Measurements from ENCODE around the gene IRF2BP1. TPM values are rescaled to one million over a fixed set of nuclear protein-coding genes. Genes with fewer than 3 reads are reported as not detected.

Gene IRF2BP1
- total RNA-seq (2022; extraction: Qiagen RNA extraction) = 23.0 to 37.6 TPM (median 37.2 TPM) in 5 replicates

DNA sequence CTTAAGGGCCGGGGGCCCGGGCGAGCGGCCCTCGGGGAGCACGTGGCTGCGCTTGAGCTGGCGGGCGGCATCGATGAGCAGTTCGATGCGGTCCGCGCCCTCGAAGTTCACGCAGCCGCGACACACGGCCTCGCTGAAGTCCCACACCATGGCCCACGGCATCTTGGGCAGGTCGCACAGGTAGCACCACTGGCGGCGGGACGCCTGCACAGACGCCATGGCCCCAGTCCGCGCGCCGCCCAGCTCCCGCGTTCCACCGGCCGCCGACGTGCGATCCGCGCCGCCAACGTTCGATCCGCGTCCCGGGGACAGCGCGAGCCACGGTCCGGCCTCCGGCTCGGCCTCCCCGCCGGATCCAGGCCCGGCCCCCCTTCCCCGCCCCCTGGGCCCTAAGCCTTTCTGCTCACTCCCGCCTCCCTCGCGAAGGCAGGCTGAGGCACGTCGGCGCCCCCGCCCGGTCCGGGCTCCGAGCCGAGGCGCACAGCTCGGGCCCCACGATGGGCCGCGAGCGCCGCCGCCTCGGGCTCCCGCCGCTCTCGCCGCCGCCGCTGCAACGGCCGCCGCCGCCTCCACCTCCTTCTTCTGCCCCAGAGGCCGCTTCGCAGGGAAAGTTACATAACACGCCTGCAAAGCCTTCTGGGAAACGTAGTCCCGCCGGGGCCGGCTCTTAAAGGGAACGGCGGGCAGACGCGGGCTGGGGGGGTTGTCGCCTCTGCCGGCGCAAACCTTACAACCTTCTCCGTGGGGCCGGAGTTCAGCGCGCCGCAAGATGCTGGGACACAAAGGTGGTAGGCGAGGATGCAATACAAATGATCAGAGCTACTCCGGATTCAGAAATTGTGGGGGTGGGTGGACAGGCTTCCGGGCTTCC is at the start of gene IRF2BP1:
Gene IRF2BP1 (minus strand): TSS at position 586 of the 871 bp plus-strand sequence. CDS start 367 bp downstream, at position 219.

DNA sequence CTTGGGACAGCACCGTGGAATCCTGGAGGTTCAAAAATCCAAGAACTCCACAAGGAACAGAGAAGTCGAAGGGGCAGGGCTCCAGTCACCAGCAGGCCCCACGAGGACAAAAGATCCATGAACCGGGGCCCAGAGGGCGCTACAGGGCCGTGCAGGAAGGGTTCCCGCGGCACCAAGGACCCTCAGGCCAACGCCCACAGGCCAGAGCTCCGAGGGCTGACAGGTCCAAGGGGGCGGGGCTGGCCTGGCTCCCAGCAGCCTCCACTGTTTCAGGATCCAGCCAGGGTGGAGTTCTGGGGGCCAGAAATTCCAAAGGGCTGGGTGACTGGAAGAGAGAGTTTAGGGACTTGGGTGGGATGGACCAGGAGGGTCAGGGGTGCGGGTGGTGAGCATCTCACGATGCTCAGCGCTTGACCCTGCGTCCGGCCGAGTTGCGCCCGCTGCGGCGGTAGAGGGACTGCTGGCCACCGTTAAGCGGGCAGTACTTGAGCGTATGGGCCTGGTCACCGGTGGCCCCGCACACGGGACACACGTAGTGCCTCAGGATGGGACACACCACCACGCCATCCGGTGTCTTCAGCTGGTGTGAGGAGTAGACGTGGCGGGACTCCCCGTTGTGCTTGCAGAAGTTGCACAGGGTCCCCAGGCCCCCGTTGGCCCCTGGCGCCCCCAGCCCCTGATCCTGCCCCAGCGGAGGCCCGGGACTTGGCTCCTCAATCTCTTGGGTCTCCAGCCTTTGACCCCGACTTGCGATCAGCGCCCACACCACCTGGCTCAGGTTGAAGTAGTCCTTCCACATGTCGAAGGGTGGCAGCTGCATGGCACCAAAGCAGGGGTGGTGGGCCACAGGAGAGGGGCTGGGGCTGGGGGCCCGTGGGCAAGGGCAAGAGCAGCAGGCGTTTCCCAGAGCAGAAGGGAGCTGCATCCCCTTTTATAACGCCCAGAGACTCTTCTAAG is 28.2 kb upstream of the IRF2BP1 start, which contains the start of gene NANOS2:
Gene NANOS2 (minus strand): TSS at position 905 of the 957 bp plus-strand sequence. CDS start 85 bp downstream, at position 820.

GRCh38 chr19:45901912-45902650 is 16.1 kb upstream of the IRF2BP1 start, which contains the start of gene MYPOP:
MYPOP (minus strand) TSS chr19:45902613; CDS start chr19:45901773, 840 bp downstream.

DNA sequence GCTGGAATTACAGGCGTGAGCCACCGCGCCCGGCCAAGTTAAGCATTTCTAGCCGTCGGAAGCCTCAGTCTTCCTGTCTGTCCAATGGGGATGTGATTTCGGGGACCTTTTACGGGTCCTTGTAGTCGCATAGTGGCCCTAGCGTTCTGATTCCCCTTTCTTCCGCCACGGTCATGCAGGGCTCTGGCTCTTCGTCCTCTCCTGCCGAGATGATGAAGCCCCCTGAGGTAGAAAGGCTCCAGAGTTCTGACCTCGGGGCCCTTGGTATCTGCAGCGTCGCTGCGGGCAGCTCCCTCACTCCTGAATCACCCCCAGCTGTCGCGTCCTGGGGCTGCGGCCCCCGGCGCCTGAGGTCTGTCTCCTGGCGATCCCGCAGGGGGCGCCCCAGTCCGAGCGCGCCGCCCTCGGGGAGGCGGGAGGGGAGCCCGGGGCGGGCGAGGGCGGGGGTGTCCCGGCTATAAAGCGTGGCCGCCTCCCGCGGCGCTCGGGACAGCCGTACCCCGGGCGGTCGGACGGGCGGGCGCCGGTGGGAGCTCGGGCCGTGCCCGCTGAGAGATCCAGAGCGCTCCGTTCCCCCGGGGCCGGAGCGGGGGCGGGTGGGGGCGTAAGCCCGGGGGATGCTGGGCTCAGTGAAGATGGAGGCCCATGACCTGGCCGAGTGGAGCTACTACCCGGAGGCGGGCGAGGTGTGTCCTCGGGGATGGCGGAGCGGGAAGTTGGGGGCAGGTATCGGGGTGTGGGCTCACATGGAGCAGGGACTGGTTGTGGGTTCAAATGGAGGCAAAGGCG is 21.9 kb downstream of the IRF2BP1 start, which contains the start of gene FOXA3:
Gene FOXA3 (plus strand): TSS at position 487 of the 789 bp plus-strand sequence. CDS start 131 bp downstream, at position 618.

DNA sequence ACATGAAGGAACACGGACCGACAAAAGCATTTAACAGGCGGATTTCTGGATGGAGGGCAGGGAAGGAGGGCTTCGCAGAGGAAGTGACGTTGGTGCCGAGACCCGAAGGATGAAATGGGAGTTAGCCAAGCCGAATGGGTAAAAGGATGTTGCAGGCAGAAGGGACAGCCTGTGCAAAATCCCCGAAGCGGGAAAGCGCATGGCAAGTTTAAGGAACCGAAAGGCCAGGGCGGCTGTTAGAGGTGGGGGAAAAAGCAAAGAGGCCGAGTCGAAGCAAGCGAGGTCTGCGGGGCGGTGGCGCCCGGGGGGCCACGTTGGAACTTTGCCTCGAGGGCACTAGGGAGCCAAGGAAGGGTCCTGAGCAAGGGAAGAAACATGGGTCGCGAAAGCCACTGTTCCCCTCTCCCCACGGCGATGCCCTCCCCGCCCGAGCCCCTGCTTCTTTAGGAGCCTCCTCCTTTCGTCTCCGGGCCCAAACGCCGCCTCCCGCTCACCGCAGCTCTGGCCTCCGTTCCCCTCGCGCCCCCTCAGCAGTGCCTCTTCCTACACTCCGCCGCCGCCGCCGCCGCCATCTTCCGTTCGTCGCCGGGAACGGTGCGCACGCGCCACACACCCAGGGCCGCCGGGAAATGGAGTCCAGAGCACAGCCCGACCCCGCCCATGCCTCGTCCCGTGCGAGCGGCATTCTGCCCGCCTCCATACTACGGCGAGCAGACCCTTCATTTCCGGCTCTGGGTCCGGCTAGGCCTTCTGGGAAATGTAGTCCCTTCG is 23.2 kb downstream of the IRF2BP1 start, which contains the start of gene SYMPK:
Gene SYMPK (minus strand): TSS at position 584 of the 771 bp plus-strand sequence. CDS start 8,652 bp downstream, outside the sequence.

Other genes with a start within 250 kb of the IRF2BP1 start
- gene EML2, start 246.7 kb downstream of the IRF2BP1 start, total RNA-seq (2022; extraction: Qiagen RNA extraction) = 19.2 to 28.2 TPM (median 25.7 TPM) in 5 replicates
- gene GIPR, start 217.9 kb downstream of the IRF2BP1 start, total RNA-seq (2022; extraction: Qiagen RNA extraction) = 1.7 to 4.0 TPM (median 3.3 TPM) in 5 replicates
- 781 to 943 TPM (median 789 TPM) in 5 replicates for gene SNRPD2, start 194.2 kb downstream of the IRF2BP1 start, total RNA-seq (2022; extraction: Qiagen RNA extraction)
- gene QPCTL, start 193.5 kb downstream of the IRF2BP1 start, total RNA-seq (2022; extraction: Qiagen RNA extraction) = 6.3 to 10.4 TPM (median 10.2 TPM) in 5 replicates
- 8.8 to 10.7 TPM (median 10.6 TPM) in 5 replicates for gene FBXO46, start 155.2 kb downstream of the IRF2BP1 start, total RNA-seq (2022; extraction: Qiagen RNA extraction)
- gene MEIOSIN, start 152.7 kb downstream of the IRF2BP1 start, total RNA-seq (2022; extraction: Qiagen RNA extraction) = 0.06 to 0.08 TPM (median 0.07 TPM) in 4 of 5 replicates, not detected in the other
- 18.9 to 34.0 TPM (median 32.5 TPM) in 5 replicates for gene SIX5, start 116.9 kb downstream of the IRF2BP1 start, total RNA-seq (2022; extraction: Qiagen RNA extraction)
- 37.3 to 58.8 TPM (median 54.3 TPM) in 5 replicates for gene DMPK, start 103.7 kb downstream of the IRF2BP1 start, total RNA-seq (2022; extraction: Qiagen RNA extraction)
- 22.5 to 40.0 TPM (median 39.5 TPM) in 5 replicates for gene DMWD, start 93.3 kb downstream of the IRF2BP1 start, total RNA-seq (2022; extraction: Qiagen RNA extraction)
- gene RSPH6A, start 70.8 kb downstream of the IRF2BP1 start, total RNA-seq (2022; extraction: Qiagen RNA extraction) = not detected in 5 replicates
- 57.1 to 81.7 TPM (median 76.6 TPM) in 5 replicates for gene SYMPK, start 23.0 kb downstream of the IRF2BP1 start, total RNA-seq (2022; extraction: Qiagen RNA extraction)
- 0.74 to 1.1 TPM (median 0.83 TPM) in 5 replicates for gene FOXA3, start 21.8 kb downstream of the IRF2BP1 start, total RNA-seq (2022; extraction: Qiagen RNA extraction)
- gene MYPOP, start 16.5 kb upstream of the IRF2BP1 start, total RNA-seq (2022; extraction: Qiagen RNA extraction) = 6.0 to 10.7 TPM (median 9.9 TPM) in 5 replicates
- gene NANOS2, start 28.6 kb upstream of the IRF2BP1 start, total RNA-seq (2022; extraction: Qiagen RNA extraction) = not detected in 5 replicates
- 0.12 to 0.19 TPM (median 0.13 TPM) in 5 replicates for gene NOVA2, start 87.7 kb upstream of the IRF2BP1 start, total RNA-seq (2022; extraction: Qiagen RNA extraction)
- gene CCDC61, start 109.3 kb upstream of the IRF2BP1 start, total RNA-seq (2022; extraction: Qiagen RNA extraction) = 4.7 to 6.5 TPM (median 5.4 TPM) in 5 replicates
- not detected in 5 replicates for gene PGLYRP1, start 136.9 kb upstream of the IRF2BP1 start, total RNA-seq (2022; extraction: Qiagen RNA extraction)
- gene IGFL4, start 154.9 kb upstream of the IRF2BP1 start, total RNA-seq (2022; extraction: Qiagen RNA extraction) = 0.33 to 1.0 TPM (median 0.54 TPM) in 5 replicates
- 0.20 to 0.45 TPM (median 0.31 TPM) in 5 replicates for gene IGFL3, start 238.5 kb upstream of the IRF2BP1 start, total RNA-seq (2022; extraction: Qiagen RNA extraction)

Measured in A549 treated with CORT108297 at 1 μM for 4 hours (cell line).